CD4-positive, alpha-beta T cell treated with Interleukin-12 subunit alpha and Interleukin-12 subunit beta, for 1 hour (primary cell): ENCODE data around the gene BMF.

Source experiments
- DNase-seq: peaks from one replicate; pipeline ENCODE4 v3.0.0-alpha.2; 2020

Gene BMF

DNA sequence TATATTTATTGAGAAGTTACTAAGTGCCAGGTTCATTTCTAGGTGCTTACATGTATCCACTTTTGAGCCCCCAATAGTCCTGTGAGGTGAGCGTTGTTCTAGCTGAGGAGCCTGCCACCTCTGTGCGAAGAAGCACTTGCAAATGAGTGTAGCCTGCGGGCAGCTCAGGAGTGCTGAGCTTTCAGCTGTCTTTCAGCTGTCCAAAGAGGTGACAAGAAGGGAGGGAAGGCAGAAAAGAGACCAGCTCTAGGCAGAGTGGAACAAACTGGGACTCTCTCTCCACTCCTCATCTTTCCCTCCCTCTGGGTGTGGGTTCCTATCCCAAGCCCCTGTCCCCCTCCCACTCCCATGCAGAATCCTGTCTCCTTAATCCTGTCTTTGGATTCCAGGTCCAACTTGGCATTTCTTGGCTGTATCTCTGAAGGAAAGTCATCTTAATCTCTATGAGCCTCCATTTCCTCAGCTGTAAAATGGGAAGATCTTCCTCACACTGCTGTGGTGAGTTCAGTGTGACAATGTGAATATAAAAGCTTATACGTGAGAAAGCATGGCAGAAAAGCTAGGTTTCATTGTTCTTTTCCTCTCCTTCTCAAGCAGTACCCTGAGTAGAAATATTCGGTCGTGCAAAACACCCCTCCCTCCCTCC lies 63.0 kb downstream of the BMF start:
- DNase-seq: no peak

DNA sequence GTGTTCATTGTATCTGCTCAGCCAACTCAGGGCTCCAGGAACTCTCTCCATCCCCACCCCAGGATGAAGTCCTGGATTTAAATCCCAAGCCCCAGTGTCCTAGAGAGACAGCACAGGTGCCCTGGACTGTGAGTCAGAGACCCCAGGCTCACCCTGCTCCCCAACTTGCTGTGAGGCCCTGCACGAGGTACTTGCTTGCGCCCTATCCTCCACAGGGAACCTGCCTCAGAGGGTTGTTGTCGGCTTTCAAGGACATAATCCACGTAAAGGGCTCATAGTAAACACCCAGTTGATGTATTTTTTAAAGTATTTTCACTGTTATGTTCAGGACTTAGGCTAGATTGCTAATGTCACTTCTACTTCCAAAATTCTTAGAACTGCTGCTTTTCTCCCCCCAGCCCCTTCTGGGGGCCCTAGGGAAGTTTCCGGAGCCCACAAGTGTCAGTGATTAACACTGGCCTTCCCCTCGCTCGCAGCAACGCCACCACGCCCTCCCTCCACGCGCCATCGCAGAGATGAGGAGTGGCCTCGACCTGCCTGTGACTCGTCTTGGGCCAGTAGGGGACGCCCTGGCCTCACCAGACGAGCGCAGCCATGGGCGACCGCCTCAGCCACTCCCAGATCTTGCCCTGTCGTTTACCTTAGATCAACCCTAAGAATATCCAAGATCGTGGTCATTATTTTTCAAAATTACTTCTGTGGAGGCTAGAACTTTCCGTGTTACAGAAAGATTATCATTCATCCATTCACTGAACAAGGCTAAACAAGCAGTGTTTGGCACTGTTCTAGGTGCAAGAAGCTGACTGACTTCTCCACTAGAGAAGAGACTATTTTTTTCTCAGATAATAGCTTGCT lies 63.7 kb downstream of the BMF start:
- DNase-seq: peak; percentile 84

DNA sequence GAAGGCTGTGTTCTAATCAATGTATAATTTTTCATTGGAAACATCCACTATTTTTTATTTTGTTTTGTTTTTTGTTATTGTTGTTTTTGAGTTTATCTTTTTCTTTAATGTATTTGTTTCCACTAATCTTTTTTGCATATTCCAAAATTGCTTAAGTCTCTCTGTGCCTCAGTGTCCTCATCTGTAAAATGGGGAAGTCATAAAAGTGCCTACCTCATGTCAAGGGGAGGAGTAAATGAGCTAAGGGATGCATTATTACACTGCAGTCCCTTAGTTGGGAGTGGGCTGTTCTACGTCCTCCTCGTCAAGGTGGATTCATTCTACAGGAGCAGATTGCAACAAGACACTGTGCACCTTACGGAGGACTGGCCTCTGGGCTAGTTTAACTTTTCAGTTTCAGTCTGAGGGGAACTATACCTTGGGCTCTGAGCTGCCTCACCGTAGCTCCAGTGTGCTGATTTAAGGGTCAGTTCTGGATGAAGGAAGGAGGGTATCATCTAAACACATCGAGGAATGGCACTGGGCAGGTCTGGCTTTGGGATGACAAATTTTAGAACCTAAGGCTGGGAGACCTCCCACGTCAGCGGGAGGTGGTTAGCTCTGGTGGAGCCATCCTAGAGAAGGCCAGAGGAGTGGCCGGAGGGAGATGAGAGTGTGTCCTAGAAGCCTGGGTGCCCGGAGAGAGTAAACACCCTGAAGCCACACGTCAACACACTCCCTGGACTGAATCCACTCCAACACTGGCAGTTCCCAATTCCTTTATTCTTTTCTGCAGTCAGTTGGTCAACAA lies 64.6 kb downstream of the BMF start:
- no peak for DNase-seq

DNA sequence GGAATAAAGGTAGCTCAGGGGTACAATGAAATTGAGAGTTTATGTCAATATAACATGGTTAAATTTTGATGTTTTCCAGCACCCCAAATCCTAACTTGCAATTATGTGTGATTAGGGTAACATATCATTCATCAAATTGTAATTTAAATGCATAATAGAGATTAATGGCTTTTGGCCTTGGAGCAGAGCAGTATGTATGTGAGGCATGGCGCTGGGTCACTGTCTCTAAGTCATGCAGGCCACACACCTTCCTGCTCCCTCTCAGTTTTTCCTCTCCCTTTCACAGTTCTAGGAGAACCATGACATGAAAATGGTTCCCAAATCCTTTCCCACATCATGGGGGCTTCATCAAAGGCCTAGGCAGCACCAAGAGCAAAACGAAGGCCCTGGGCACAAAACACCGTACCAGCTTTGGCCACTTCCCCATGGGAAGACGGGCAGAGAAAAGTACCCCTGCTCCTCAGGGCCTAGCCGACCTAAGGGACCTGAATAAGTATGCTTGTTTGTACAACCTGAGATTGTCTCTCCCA lies 65.8 kb downstream of the BMF start:
- DNase-seq: no peak

DNA sequence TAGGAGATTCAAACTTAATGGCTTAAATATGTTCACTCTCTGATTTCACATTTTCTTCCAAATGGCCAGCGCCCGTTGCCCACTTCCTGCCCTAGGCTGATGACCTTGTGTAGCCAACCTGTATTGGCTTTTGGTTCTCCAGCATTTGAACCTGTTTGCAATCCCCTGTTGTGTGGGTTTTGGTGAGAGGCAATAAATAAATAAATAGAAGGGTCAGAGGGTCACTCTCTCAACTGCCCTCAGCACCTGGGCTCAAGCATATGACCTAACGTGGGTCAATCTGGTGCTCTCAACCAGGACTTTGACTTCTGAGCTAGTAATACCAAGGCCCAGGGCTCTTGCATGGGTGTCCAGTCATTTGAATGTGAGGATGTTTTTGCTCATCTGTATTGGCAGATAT lies 67.9 kb downstream of the BMF start:
- no peak for DNase-seq

DNA sequence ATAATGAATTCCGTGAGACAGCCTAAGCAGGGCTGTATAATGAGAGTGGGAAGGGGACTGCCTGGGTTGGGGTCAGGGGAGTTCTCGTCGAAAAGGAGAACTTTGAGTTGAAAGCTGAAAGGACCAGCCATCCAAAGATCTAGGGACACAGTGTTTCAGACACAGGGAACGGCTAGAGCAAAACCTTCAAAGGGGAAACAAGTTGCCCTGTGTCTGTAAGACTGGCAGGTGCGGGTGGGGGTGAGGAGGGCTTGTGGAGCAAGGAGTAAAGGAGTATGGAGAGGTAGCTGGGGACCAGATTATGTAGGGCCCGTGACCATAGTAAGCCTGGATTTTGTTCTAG lies 68.4 kb downstream of the BMF start:
- no peak for DNase-seq

DNA sequence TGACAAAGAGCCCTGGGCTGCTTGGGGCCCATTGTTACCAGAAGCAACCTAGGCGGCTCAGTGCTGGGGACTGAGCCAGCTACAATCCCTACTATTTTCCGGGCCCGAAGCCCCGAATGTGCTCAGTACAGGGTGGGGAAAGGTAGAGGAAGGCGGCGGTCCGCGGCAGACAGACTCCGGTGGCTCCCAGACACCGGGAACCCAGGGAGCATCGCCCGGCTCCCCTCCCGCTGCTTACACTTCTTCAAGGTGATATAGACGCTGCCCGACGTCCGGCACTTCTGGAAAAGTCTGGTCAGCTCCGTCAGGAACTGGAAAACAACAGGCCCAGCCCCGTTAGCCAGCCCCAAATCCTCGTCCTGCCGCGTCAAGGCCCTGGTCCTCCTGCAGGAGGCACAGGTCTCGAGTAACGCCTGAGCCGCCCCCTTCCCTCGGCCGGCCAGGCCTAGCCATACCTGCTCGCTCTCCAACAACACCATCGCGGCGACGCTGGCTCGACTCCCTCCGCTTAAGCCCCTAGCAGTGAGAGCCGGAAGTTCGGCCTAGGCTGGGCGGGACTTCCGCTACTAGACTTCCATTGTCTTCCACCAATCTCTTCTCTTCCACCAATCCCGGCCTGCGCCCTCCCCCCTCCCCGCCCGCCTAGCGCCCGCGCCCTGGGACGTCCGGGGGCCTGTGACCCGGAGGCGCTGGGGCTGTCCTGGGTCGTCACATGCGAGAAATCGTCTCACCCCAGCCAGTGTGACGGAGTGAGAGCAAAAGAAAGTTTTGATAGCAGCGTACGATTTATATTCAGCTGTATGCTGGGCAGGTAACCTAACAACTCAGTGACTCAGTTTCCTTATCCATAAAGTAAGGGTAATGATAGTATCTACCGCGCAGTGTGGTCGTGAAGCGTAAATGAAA lies 69.8 kb downstream of the BMF start, which contains the start of gene SRP14:
Gene SRP14 (minus strand): TSS at position 544 of the 906 bp plus-strand sequence. CDS start 65 bp downstream, at position 479.
- DNase-seq: peak; percentile 93

DNA sequence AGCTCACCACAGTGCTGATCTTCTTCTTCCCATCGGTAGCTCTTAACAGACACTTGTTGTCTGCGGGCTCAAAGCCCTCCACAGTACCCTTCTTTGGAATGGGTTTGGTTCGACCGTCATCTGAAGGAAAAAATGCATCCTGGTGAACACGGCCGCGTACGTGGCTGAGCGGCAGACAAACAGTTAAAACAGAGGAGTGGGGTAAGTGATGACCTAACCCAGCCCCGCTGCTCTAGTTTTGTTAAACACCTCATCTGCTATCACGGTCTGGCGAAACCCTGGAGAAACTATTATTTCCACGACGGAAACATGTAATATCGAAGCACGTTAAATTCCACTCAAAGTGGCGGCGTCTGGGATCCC lies 70.4 kb downstream of the BMF start:
- no peak for DNase-seq
